Endothelial cell of hepatic sinusoid (primary cell): ENCODE results near the gene NCAPD2.
"Not testable (repeated sequence)": the region's sequence is repeated elsewhere in the genome, so short reads cannot be mapped to it uniquely, and the experiment has no call there.

Experiments used
- in situ Hi-C: cut with HindIII; loops from 2 replicates; pipeline ENCODE4 v1.10.0; 2017; ENCODE audit warnings: low sequenced_read_pairs

NCAPD2 gene

DNA sequence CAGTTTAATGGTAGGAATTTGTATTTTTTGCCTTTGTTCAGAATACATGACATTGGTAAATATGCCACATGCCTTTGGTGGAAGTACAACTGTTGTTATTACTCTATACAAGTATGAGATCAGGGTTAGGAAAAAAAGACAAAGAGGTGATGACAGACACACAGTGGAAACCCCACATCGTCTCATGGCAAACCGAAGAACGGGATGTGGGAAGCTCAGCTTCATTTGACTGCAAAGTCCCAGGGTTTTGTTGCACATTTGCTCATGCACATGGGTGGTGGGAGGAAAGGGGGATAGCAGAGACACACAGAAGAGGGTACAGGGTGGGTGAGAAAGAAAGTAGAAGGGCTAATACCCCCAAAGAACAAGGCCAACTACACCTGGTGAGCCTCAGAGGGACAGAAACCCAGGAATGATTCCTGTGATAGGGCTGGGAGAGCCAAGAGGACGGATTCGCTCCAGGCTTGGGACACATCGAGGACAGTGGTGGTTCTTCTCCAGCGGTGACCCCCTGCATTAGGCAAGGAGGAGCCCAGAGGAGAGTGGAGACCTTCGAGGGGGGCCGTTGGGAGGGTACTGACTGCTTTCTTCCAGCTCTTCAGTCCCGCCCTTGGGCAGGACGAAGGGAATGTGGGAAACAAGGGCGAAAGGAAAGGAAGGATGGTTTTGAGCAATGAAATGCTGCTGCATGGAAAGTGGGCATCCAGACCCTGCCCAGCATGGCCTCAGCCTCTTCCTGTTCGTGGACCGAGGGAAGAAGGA, 31.5 kb upstream of the NCAPD2 start:
- in situ Hi-C loops, result no loop called here

DNA sequence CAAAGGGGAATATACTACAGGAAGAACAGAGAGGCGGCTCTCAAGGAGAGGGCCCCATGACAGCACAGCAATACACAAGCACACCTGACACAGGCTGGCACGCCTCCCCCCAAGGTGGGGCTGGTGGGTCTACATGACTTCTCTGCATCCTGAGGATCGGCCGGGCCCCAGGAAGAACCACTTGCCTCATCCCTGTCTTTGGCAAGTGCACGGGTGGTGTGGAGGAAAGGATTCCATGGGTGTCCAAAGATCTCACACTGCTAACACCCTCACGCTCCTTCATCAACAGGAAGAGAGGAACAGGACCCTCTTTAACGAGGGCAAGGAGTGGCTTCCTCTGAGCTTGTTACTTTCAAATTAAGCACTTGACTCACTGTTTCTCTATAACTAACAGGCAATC, 30.7 kb upstream of the NCAPD2 start:
- in situ Hi-C loops, result no loop called here

DNA sequence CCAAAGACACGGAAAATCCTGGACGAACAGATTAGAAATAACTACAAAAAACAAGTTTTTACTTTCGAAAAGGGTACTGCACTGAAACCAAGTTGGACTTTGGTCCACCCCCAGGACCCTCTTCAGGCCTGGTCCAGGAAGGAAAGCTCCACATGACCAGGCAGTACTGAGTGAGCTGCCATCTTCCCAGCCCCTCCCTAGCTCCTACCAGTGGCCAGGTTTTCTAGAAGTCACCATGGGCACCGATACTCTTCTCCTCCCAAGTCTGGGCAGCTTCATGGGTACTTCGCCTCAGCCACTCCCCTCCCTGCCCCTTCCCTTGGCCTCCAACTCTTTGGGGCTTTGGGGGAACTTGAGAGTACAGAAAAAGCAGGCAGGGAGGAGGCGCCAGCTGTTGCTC, 30.0 kb upstream of the NCAPD2 start:
- in situ Hi-C loops, result no loop called here

DNA sequence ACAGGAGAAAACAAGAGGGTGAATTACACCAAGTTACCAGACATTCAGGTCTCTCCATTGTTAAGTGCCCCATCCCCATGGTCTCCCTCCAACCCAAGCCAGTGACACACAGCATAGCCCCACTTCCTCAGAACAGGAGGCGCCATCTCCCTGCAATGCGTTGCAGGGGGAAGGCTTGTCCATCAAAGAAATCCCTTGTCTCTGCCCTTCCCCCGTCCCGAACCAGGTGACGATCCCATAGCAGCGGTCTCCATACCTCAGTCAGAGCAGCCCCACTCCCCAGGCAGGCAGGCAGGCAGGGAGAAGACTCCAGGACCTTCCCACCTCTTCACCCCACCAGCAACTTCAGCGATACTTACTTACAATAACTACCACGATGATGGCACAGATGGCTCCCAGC, 29.4 kb upstream of the NCAPD2 start:
- in situ Hi-C loops, result no loop called here

DNA sequence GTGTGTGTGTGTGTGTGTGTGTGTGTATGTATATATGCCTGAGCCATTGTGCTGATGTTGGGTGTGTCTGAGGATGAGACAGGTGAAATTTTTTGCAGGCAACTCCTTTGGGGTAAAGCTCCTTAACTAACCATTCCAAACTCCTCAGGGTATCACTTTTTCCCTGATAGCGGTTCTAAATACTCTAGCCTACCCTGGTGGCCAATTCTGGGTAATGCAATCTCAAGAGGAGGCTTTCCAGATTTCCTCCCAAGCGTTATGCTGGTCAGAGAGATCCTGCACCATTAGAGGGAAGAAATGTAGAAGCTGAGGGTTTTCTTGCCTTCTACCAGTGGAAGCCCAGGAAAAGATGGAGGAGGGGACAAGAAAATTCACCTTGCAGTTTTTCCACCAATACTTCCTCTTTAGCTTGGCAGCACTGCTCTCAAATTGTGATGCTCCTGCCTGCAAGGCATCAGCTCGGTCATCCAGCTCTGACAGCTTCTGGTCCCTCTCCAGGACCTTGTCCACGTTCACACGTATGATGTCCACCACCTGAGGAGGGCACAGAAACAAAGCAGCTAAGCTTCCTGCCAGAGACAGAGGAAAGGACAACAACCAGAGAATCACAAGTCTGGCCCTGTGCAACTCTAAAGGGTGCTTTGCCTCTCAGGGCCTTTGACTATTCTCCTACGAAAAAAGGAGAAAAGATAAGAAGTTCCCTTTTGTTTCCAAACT, 28.3 kb upstream of the NCAPD2 start:
- in situ Hi-C loops, result no loop called here

DNA sequence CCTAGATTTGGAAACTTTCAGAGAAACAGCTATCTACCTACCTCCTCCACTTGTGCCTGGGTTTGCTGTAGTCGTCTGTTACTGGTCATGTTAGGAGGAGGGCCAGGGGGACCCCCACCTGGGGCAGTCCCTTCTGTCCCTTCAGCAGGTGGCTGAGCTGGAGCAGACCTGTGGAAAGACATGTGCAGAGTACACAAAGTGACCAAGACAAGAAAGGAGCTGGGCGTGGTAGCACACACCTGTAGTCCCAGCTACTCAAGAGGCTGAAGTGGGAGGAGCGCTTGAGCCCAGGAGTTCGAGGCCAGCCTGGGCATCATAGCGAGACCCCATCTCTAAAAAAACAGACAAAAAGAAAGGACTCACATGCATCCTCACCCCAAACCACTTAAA, 27.7 kb upstream of the NCAPD2 start:
- in situ Hi-C loops, result no loop called here

DNA sequence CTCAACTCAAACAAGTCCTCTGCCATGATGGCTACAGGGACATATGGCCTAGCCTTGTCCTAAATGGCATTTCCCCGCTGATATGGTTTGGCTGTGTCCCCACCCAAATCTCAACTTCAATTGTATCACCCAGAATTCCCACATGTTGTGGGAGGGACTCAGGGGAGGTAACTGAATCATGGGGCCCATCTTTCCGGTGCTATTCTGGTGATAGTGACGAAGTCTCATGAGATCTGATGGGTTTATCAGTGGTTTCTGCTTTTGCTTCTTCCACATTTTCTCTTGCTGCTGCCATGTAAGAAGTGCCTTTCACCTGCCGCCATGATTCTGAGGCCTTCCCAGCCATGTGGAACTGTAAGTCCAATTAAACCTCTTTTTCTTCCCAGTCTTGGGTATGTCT, 27.2 kb upstream of the NCAPD2 start:
- in situ Hi-C loops, result not testable (repeated sequence)

DNA sequence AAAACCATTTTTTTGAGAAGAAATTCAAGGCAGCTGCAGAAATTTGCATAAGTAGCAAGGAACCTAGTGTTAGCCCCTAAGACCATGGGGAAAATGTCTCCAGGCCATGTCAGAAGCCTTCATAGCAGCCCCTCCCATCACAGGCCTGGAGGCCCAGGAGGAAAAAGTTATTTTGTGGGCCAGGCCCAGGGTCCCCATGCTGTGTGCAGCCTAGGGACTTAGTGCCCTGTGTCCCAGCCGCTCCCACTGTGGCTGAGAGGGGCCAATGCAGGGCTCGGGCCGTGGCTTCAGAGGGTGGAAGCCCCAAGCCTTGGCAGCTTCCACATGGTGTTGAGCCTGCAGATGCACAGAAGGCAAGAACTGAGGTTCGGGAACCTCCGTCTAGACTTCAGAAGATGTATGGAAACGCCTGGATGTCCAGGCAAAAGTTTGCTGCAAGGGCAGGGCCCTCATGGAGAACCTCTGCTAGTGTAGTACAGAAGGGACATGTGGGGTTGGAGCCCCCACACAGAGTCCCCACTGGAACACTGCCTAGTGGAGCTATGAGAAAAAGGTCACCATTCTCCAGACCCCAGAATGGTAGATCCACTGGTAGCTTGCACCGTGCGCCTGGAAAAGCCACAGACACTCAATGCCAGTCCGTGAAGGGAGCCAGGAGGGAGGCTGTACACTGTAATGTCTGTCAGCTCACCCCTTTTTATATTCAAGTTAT, 26.2 kb upstream of the NCAPD2 start:
- in situ Hi-C loops, result not testable (repeated sequence)

DNA sequence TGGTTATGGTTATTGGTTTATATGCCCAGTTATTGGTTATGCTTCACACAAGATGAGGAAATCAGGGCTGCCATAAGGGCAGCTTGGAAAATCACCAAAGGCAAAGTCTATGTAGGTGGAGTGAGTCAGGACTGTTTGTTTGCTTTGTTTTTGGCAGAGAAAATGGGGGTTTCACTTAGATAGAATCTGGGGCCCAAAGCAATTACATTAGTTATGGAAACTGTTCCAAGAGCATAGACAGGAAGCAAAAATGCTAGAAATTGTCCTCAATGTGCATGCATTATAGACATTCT, 25.7 kb upstream of the NCAPD2 start:
- in situ Hi-C loops, result no loop called here

DNA sequence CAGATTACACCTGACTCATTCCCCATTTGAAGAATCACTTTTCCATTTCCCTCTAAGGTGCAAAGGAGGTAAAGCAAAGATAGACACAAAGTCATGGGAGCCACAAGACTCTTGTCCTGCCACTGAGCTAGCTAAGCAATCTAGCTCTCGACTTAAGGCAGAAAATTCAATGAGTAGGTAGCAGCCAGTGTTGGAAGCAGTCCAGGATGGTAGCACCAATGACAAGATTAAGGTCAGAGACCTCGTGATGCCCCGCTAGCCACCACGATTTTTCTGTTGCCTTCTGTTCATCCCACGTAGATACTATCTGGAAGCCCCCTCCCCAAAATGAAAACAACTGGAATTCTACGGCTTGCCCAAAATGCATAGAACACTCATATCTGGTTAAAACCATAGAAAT, 24.8 kb upstream of the NCAPD2 start:
- in situ Hi-C loops, result no loop called here

DNA sequence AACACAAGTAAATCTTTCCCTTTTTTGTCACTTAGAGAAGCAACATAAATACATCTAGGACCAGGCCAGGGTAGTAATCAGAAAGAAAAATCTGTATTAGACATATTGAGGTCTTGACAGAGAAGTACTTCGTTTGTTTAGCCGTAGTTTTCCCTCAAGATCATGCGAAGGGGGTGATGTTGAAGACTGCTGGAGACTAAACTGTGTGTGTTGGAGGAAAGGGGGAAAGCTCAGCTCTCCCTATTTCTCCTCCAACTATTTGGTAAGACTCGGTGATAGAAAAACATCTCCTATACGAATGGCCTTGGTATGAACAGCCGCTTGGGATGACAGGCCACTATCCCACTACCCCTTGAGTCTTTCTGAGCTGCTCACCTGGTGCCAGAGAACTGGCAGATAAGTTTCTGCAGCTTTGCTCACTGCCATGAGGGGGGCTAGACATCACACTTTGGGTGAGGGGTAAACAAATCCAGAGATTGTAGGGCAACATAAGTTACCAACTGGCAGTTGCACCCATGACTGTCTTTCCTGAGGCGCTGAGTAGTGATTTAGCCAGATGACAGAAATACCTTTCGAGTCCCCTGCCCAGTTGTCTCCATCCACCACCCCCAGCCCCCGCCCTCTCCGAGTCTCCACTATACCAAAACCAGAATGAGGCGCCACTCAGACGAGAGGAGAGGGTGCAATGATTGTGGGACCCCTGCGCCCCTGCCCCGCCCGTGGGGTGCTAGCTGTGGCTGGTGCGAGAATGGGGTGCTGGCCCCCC, 24.1 kb upstream of the NCAPD2 start:
- in situ Hi-C loops, result loop anchor here (10.0 kb wide), 1 partner anchor 145 kb away; no protein-coding TSS in a partner anchor

DNA sequence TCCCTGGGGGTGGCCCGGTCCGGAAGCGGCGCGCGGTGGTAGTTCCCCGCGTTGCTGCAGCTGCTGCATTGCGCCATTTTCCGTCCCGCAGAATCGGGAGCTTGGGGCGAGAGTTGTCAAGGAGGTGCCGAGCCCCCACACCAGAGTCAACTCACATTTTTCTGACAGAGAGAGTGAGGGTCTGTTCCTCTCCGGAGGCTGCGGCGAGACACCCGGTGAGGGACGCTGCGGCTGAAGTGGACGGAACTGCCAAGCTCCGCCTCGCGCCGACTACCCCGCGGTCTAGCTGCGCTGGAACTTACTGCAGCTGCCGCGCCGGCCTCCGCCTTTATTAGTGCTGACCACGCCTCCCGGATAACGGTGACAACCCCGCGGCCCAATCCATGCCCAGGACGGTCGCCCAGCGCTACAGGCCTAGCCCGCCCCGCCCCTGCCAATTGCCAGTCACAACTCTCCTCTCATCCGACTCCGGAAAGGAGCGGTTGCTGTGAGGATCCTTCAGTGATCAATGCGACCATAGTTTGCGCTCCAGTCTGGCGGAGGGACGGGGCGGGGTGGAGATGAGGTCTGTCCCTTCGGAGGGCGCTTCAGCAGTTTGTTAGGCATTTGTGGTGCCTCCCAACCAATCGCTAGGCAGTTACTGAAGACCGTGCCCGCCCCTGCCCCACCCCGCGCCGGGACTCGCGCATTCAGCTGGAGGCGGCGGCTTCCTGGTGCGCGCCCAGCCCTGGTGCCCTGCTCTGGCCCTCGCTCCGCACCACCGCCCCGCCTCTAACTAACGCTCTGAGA, 23.3 kb upstream of the NCAPD2 start, which contains the start of gene VAMP1:
Gene VAMP1 (minus strand): TSS at position 303 of the 789 bp plus-strand sequence. CDS start 146 bp downstream, at position 157.
- in situ Hi-C loops, result loop anchor here (10.0 kb wide), 1 partner anchor 146 kb away; no protein-coding TSS in a partner anchor

DNA sequence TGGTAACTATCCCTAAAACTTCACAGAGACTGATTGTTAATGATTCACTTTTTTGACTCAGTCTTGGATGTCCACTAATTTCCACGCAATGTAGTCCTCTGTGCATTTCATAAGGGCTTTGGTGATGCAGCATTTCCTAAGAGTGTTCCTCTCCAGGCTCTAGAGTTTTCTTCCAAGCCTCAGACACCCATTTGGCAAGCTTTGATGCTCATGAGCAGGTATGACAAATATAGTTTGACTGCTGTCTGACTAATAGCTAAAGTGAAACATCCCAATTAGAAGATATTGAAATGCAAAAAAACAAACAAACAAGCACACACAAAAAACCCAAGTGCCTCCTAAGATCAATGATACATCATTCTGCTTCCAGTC, 21.9 kb upstream of the NCAPD2 start:
- in situ Hi-C loops, result loop anchor here (10.0 kb wide), 1 partner anchor 147 kb away; no protein-coding TSS in a partner anchor

DNA sequence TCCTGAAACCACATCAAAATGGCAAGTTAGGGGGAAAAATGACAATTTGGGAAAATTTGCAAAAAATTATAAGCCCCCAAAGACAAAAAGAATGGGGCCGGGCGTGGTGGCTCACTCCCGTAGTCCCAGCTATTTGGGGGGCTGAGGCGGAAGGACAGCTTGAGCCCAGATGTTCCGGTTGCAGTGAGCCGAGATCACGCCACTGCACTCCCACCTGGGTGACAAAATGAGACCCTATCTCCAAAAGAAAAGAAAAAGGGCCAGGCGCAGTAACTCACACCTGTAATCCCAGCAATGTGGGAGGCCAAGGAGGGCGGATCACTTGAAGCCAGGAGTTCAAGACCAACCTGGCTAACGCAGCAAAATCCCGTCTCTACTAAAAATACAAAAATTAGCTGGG, 21.4 kb upstream of the NCAPD2 start:
- in situ Hi-C loops, result loop anchor here (10.0 kb wide), 1 partner anchor 148 kb away; no protein-coding TSS in a partner anchor

DNA sequence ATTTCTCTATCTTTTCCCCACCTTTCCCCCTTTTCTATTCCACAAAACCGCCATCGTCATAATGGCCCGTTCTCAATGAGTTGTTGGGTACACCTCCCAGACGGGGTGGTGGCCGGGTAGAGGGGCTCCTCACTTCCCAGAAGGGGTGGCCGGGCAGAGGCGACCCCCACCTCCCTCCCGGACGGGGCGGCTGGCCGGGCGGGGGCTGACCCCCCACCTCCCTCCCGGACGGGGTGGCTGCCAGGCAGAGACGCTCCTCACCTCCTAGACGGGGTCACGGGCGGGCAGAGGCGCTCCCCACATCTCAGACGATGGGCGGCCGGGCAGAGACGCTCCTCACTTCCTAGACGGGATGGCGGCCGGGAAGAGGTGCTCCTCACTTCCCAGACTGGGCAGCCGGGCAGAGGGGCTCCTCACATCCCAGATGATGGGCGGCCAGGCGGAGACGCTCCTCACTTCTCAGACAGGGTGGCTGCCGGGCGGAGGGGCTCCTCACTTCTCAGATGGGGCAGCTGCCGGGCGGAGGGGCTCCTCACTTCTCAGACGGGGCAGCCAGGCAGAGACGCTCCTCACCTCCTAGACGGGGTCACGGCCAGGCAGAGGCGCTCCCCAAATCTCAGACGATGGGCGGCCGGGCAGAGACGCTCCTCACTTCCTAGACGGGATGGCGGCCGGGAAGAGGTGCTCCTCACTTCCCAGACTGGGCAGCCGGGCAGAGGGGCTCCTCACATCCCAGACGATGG, 18.5 kb upstream of the NCAPD2 start:
- in situ Hi-C loops, result loop anchor here (10.0 kb wide), 1 partner anchor 151 kb away; no protein-coding TSS in a partner anchor

DNA sequence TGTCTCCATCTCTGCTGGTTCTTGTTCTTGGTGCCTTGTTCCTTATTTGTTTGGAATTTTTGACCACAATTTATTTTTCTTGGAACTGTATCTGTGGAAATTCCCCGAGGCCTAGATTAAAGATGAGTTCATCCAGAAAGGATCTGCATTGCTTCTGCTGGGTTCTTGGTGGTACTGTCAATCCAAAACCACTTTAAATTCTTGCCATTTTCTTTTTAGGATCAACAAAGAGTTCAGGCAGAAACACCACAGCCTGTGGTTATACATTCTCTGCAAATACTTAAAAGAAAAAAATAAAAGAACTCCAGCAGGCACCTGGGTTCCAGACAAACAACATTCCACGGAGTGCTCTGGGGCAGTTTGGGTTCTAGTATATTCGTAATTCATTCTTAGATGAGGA, 17.4 kb upstream of the NCAPD2 start:
- in situ Hi-C loops, result loop anchor here (10.0 kb wide), 1 partner anchor 152 kb away; no protein-coding TSS in a partner anchor

DNA sequence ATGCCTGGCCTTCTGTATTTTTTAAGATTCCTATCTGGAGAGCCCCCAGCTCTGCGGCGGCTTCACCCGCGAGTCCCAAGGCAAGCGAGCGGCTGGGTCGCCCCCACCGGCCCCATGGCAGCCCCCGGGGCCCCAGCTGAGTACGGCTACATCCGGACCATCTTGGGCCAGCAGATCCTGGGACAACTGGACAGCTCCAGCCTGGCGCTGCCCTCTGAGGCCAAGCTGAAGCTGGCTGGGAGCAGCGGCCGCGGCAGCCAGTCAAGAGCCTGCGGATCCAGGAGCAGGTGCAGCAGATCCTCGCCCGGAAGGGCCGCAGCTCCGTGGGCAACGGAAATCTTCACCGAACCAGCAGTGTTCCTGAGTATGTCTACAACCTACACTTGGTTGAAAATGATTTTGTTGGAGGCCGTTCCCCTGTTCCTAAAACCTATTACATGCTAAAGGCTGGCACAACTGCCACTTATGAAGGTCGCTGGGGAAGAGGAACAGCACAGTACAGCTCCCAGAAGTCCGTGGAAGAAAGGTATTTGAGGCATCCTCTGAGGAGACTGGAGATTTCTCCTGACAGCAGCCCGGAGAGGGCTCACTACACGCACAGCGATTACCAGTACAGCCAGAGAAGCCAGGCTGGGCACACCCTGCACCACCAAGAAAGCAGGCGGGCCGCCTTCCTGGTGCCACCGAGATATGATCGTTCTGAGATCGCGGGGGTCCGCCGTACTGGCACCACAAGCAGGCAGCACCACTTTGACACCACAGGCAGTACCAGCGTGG, 16.1 kb upstream of the NCAPD2 start:
- in situ Hi-C loops, result loop anchor here (10.0 kb wide), 1 partner anchor 153 kb away; no protein-coding TSS in a partner anchor

DNA sequence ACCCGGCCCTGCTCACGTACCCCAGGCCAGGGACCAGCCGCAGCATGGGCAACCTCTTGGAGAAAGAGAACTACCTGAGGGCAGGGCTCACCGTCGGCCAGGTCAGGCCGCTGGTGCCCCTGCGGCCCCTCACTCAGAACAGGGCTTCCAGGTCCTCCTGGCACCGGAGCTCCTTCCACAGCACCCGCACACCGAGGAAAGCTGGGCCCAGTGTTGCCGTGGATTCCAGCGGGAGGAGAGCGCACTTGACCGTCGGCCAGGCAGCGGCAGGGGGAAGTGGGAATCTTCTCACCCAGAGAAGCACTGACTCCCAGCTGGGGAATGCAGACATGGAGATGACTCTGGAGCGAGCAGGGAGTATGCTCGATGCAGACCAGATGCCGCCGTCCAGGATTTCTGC, 15.5 kb upstream of the NCAPD2 start:
- in situ Hi-C loops, result loop anchor here (10.0 kb wide), 1 partner anchor 154 kb away; no protein-coding TSS in a partner anchor
